Measurements from ENCODE around the gene NPAS1.
A peak's percentile ranks its signal among the peaks of the same experiment; 100 is the strongest.

Gene NPAS1

DNA sequence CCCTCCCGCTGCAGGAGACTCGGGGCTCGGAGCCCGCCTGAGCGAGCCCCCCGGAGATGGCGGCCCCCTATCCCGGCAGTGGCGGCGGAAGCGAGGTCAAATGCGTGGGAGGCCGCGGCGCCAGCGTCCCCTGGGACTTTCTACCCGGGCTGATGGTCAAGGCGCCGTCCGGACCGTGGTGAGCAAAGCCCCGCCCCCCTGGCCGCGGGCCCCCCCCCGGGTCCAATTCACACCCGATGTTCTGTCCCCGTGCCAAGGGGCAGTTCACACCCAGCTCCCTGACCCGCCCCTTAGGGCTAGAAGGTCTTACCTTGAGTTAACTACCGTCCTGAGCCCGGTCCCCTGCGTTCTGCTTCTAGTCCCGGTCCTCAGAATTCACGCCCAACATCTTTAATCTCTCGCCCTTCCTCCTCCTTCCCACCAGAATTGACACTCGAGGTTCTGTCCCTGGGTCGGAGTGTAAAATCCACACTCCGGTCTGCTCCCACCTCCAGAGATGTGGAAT, 1.4 kb downstream of the NPAS1 start:
- no peak for ATAC-seq

DNA sequence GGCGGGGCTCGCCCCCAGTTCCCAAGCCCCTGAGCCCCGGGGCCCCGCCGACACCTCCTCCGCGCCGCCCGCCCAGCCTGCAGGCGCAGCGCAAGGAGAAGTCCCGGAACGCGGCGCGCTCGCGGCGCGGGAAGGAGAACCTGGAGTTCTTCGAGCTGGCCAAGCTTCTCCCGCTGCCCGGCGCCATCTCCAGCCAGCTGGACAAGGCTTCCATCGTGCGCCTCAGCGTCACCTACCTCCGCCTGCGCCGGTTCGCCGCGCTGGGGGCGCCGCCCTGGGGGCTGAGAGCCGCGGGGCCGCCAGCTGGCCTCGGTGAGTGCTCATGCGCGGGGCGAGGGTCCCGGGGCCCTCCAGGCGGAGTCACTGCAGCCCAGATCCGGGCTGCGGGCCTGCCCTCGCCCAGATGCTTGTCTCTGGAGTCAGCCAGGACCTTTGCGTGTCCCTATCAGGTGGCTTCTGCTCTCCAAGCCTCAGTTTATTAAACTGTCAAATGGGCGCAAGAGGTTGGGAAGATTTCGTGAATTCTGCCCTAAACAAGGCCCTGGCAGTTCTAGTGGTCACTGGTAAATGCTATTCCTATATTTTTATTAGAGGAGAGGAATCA, 2.0 kb downstream of the NPAS1 start:
- no peak for ATAC-seq

DNA sequence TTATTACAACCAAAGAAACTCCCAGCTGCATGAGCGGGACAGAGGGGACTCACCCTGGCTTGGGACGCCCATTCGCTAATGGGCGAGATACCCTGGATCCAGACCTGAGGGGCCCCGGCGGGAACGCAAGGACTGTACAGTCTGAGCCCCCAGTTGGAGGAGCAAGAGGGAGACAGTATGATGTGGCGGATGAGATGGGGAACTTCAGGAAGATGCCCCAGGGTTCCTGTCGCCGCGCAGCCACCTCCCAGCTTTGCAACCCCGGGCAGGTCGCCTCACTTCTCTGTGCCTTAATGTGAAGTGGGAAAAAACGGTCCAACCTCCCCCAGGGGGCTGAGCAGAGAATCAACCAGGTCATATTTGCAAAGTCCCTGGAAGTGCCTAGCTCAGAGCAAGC, 2.5 kb downstream of the NPAS1 start:
- no peak for ATAC-seq

DNA sequence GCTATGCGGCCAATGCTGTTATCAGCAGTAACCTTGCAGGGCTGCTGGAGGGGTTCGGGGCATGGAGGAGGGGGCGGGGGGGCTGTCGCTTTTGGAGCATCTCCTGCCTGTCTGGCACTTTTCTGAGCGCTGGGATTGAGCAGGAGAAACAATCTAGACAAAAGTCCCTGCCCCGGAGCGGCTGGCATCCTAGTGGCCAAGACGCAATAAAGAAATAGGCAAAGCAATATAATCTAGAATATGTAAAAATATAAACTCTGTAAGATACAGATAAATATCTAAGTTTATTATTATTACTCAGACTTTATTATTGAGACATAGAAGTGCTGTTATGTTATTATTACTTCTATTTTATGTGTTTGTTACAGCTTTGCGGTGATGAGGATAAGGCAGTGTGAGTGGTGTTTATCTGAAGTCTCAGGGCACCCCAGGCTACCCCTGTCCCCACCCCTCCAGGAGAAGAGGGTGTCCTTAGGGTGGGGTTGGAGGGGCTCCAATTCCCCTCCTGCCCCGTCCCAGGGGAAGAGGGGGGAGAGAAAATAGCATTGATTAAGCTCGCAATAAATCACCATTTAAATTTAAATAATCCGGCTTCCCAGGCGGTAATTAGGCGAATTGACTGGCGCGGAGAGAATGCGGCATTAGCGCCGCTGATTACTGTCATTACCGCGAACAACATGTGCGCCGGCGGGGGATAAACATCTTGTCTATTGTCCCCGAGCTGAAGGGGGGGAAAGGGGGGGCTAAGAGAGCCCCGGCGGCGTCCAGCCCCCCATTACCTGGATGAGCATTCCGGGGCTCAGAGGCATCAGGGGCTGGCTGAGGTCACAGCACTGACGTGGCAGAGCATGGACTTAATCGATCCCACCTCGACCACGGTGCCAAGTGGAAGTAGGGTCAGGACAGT, 3.2 kb downstream of the NPAS1 start:
- peak in 1 of 2 donors; percentile 8 for ATAC-seq

DNA sequence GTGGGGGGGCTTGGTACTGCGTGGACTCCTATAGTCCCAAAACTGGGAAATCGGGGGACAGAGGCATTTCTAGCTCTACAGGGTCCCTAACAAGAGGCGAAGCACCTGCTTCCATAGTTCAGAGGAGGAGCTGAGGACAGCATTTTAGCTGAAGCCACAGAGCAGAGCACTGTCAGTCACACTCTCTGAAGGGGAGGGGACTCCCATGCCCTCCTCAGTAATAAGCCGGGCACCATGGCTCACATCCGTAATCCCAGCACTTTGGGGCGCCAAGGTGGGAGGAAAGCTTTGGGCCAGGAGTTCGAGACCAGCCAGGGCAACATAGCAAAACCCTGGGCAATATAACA, 3.8 kb downstream of the NPAS1 start:
- ATAC-seq = peak in 1 of 2 donors; percentile 22

DNA sequence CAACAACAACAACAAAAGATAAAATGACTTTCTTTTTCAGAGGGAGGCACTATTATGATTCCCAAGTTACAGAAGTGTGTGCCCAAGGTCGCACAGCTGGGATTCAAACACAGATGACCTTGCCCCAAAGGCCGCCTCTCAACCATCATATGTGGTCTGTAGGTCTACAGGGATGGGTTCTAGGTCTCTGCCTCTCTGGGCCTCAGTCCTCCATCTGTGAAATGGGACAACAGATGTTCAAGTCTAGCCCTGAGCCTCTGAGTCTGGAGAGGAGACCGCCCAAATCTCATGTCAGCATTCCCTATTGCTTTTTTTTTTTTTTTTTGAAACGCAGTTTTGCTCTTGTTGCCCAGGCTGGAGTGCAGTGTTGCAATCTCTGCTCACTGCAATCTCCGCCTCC, 4.9 kb downstream of the NPAS1 start:
- no peak for ATAC-seq

DNA sequence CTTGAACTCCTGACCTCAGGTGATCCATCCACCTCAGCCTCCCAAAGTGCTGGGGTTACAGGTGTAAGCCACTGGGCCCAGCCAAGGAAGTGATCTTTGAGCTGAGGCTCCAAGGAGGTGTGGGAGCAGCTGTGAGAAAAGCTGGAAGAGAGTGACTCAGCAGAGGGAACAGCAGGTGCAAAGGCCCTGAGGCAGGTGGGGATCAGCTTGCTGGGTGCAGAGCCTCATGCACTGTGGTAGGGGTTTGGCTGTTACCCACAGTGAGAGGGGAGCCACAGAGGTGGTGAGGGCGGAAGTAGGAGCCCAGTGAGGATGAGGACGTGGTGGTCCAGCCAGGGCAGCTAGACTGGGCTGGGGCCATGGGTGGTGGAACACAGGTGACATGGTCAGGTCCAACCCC, 6.5 kb downstream of the NPAS1 start:
- ATAC-seq = no peak

DNA sequence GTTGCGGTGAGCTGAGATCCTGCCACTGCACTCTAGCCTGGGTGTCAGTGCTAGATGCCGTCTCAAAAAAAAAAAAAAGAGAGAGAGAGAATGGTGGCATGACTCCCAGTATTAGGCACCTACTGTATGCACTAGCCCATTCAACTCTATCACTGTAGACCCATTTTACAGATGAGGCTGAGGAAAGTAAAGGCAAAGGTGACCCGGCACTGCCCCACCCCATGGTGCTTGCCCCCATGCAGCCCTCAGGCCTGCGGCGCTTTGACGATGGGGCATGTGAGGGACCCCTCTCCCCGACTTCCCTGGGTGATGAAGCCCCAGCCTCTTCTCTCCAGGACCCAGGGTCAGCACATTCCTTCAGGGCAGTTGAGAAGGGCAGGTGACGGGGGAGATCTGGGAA, 7.3 kb downstream of the NPAS1 start:
- no peak for ATAC-seq

DNA sequence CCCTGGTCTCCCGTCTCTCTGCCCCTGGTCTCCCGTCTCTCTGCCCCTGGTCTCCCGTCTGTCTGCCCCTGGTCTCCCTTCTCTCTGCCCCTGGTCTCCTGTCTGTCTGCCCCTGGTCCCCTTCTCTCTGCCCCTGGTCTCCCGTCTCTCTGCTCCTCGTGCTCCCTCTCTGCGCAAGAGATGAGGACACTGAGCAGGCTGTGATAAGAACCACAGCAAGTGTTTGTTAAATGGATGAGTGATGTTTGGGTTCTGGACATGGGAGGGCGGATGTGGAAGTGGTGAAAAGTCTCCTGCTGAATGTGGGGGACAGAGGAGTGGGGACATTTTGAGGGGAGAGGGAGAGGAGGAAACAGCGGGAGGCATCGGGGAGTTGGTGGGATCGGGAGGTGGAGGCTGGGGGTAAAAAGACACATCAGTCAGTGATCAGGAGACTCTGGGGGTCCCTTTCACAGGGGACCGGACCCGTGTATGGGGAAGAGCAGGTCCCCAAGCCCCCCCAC, 8.0 kb downstream of the NPAS1 start:
- ATAC-seq = no peak

DNA sequence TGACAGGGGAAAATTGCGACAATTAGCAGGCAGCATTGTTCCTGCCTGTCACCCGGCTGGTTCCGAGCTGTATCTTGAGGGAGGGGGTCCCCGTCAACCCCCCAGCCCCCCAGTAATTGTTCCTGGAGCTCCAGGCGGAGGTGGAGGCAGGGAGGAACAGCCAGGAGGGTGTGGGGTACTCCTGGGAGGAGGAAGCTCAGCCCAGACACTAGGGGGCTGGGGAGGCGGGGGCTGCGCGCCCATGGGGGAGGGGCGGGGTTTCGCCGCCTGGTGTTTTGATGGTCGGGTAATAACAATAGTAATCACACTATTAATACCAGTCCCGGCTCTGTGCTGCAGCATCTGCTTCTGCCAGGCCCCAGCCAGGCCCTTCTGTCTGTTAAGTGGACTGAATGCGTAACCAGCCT, 8.6 kb downstream of the NPAS1 start:
- no peak for ATAC-seq

DNA sequence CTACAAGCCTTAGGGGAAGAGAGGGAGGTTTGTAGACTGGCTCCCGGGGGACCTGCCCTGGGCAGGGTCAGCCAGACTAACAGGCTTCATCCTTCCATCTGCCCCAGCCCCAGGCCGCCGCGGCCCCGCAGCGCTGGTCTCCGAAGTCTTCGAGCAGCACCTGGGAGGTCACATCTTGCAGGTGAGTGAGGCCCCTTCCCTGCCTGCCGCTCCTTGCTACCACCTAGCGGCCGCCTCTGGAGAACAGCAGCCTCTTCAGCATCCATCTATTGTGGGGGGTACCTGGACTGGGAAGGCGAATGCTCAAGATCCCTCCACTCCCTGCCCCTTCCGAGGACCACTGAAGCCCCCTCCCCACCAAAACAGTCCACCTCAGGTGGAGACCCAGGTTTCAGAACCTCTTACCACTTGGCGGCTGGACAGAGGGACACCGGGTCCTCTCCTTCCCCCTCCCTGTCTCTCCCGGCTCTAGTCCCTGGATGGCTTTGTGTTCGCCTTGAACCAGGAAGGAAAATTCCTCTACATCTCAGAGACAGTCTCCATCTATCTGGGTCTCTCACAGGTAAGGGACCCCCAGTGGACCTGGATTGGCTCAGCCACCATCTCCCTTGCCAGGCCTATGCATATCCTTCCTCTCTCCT, 12.7 kb downstream of the NPAS1 start:
- peak; percentile 21 to 26 for ATAC-seq

DNA sequence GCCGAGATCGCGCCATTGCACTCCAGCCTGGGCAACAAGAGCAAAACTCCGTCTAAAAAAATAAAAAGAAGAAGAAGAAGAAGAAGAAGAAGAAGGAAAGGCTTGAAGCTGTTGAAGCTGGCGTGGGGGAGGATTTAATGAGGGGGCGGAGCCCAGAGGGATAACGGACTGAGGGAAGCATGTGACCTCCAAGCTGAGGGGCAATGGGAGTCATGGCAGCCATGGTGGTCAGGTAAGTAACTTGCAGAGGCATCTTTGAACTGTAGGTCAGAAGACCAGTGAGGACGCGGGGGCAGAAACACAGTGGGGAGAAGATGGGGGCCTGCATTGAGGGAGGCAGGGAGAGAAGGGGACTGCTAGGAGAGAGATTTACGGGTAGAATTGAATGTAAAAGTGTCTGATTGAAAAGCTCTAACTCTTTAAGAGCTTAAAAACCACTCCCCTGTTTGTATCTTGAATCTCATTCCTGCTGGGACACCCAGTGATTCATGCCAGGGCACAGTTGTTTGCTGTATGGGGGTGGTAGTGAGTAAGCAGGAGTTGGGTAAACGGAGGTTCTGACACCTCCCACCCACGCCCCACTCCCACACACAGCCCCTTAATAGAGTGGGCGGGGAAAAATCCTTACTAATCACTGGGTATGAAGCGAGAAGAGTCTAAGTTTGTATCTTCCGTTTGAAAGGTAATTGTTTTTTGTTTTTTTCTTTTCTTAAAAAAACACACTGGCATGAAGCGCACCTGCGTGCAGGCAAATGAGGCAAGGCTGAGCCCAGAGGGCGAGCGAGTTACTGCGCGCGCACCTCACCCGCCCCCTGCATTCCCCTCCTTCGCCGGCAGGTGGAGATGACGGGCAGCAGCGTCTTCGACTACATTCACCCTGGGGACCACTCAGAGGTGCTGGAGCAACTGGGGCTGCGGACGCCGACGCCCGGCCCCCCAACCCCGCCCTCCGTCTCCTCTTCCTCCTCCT, 15.8 kb downstream of the NPAS1 start:
- ATAC-seq = peak; percentile 88 to 94

DNA sequence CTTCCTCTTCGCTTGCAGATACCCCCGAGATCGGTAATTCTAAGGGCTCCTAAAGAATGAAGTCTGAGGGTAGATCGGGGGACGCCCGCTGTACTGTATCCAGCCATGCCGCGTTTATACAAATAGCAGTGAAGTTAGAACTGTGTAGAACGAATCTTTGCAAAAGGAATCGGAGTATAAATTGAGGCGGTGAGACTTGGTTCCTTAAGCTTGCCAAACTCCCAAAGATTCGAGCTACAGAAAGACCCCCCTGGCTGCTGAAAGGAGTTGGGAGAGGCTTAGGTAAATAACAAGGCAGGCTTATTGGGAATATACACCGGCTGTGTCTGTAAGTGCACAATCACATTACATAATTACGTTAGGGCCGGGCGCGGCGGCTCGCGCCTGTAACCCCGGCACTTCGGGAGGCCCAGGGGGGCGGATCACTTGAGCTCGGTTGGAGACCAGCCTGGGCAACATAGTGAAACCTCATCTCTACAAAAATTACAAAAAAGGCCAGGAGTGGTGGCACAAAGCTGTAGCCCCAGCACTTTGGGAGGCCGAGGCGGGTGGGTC, 16.5 kb downstream of the NPAS1 start:
- no peak for ATAC-seq

DNA sequence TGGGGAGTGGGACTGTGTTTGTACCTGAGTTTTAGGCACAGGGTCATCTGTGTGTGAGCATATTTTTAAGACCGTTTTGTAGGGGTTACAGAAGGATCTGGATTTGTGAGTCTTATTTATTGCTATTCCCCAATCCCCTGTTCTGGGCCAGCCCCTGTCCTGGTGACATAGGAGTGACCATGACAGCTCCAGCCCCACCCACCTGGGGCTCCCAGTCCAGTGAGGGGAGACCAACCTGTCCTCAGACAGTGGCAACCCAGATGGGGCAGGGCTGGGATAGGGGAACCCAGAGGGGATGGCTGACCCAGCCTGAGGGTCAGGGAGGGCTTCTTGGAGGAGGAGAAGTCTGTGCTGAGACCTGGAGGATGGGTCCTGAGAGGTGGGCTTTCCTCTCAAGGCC, 18.1 kb downstream of the NPAS1 start:
- no peak for ATAC-seq

DNA sequence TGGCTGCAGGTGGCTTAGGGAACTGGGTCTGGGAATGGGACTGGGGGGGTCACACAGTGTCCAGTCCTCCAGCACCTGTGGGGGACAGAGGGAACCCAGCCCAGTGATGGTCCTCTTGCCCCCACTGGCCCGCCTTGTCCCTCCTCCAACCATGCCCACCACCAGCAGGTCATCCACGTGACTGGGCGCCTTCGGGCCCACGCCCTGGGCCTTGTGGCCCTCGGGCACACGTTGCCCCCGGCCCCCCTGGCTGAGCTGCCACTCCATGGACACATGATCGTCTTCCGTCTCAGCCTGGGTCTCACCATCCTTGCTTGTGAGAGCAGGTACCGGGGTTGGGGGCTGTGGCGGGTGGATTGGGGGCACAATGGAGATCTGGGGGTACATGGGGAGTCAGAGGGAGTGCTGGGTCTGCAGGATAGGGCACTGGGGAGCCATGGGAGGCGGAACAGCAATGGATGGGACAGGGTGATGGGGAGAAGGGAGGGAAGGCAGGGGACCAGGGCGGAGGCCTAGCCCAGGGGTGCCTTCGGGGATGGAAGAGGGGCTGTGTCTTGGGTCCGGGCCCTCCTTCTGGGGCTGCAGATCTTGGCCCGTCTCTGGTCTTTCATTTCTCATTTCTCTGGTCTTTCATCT, 19.7 kb downstream of the NPAS1 start:
- no peak for ATAC-seq

DNA sequence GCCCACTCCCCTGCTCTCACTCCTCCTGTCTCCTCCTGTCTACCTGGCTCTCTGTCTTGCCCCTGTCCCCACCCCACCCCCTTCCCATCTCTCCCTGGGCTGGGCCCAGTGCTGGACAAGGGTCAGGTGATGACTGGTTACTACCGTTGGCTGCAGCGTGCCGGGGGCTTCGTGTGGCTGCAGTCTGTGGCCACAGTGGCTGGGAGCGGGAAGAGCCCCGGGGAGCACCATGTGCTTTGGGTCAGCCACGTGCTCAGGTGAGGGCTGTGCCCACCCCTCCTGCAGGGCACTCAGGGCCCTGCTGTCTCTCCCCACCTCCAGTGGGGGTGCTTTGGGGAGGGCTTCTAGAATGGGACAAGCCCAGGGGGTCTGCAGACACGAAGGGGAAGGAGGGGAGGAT, 21.2 kb downstream of the NPAS1 start:
- ATAC-seq = no peak

DNA sequence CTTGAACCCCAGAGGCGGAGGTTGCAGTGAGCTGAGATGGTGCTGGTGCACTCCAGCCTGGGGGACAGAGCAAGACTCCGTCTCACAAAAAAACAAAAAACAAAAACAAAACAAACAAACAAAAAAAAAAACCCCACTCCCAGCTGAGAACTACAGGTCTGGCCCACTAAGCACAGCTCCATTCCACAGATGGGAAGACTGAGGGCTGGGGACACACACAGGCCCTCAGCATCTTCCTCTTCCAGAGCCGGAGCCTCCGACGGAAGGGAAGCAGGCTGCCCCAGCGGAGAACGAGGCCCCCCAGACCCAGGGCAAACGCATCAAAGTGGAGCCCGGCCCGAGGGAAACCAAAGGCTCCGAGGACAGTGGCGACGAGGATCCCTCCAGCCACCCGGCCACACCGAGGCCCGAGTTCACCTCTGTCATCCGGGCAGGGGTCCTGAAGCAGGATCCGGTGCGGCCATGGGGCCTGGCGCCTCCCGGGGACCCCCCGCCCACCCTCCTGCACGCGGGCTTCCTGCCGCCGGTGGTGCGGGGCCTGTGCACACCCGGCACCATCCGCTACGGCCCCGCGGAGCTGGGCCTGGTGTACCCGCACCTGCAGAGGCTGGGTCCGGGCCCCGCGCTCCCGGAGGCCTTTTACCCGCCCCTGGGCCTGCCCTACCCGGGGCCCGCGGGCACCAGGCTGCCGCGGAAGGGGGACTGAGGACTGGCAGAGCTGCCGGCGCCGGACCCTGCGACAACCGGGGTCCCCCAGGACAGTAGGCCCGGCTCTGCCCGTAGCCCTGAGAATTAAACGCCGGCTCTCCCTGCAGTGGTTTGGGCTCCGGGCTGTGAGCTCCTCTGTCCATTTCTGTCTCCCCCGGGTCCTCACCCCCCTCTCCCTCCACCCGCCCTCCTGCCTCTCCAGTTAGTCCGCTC, 25.6 kb downstream of the NPAS1 start:
- no peak for ATAC-seq

DNA sequence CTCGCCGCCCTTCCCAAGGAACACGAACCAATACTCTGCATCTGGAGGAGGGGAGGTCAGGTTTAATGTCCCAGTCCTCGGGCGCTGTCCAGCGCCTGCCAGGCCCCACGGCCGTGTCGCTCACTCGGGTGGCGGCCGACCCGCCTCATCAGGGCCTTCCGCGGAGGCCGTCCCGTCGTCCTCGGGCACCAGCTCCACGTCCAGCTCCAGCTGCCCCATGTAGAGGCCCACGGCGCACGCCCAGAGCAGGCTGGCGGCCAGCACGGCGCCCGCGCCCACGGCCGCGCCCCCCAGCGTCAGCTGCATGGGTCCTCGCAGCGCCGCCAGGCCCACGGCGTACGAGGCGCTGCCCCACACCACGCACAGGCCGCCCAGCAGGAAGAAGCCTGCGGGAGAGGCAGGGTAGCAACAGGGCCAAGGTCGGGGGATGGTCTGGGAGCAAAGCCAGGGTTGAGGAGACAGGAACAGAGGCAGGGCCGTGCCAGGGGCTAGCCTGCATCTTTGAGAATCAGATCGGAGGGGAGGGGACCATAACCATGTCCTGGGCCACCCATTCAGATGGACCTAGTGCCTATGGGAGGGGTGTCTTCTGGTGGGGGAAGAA, 26.3 kb downstream of the NPAS1 start:
- ATAC-seq = no peak

DNA sequence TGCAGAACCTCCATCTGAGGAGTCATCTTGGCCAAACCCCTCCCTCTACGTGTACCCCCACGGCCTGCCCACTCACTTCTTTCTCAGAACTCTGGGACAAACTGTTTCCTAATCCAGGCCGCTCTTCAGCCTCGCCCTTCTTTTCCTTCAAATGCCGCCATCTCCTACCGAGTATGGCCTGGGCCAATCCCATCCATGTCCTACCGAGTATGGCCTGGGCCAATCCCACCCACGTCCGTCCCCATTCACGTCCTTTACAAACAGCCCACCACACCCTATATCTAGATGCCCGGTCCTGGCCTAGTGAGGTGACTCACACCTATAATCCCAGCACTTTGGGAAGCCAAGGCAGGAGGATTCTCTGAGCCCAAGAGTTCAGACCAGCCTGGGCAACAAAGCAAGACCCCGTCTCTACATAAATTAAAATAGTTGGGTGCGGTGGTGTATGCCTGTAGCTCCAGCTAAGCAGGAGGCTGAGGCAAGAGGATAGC, 27.7 kb downstream of the NPAS1 start:
- no peak for ATAC-seq
